Dendritic cell treated with granulocyte-macrophage colony-stimulating factor and Interleukin-4, amounts not matched to agents 40 ng/mL and 50 ng/mL, for 4 days (primary cell): Measurements from ENCODE around the gene PSORS1C2.

ENCODE experiments used
- H3K27ac Mint-ChIP-seq: one replicate; pipeline ENCODE4 v1.8.0; 2022; ENCODE audit warnings: mild to moderate bottlenecking, mixed read lengths
- H3K27me3 Mint-ChIP-seq: one replicate; pipeline ENCODE4 v1.8.0; 2022; ENCODE audit warnings: mild to moderate bottlenecking, mixed read lengths
- H3K36me3 Mint-ChIP-seq: one replicate; pipeline ENCODE4 v1.8.0; 2022; ENCODE audit warnings: low read depth, mixed read lengths
- H3K4me1 Mint-ChIP-seq: one replicate; pipeline ENCODE4 v1.8.0; 2022; ENCODE audit warnings: low read depth, mixed read lengths
- H3K4me3 Mint-ChIP-seq: one replicate; pipeline ENCODE4 v1.8.0; 2022; ENCODE audit warnings: mild to moderate bottlenecking, moderate library complexity, mixed read lengths
- H3K9me3 Mint-ChIP-seq: one replicate; pipeline ENCODE4 v1.8.0; 2022; ENCODE audit warnings: mixed read lengths
- intact Hi-C: fragments of 100-400 bp; cut with micrococcal nuclease; formaldehyde crosslinking; loops from one replicate; pipeline ENCODE4 v1.15.0; 2022

PSORS1C2 gene

DNA sequence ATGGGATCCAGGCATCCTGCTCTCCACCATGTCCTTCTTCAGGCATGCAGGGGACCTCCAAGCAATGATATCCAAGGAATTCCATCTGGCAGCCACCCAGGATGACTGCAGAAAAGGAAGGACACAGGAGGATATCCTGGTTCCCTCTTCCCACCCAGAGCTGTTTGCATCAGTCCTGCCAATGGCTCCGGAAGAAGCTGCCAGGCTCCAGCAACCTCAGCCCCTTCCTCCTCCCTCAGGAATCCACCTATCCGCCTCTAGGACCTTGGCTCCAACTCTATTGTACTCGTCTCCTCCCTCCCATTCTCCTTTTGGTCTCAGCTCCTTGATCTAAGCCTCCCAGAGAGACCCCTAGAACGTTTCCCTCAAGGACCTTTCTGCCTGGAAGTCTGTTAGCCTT, 733 bp upstream of the PSORS1C2 start:
- H3K36me3 Mint-ChIP-seq: peaks cover 19% of the 10 kb centered on the region
- intact Hi-C loops: no loop called here
- no peak overlapping the region for H3K4me3 Mint-ChIP-seq
- H3K27ac Mint-ChIP-seq: no peak overlapping the region
- H3K27me3 Mint-ChIP-seq: peaks cover 11% of the 10 kb centered on the region
- H3K4me1 Mint-ChIP-seq: peaks cover 8% of the 10 kb centered on the region
- H3K9me3 Mint-ChIP-seq: no peaks in the 10 kb centered on the region

DNA sequence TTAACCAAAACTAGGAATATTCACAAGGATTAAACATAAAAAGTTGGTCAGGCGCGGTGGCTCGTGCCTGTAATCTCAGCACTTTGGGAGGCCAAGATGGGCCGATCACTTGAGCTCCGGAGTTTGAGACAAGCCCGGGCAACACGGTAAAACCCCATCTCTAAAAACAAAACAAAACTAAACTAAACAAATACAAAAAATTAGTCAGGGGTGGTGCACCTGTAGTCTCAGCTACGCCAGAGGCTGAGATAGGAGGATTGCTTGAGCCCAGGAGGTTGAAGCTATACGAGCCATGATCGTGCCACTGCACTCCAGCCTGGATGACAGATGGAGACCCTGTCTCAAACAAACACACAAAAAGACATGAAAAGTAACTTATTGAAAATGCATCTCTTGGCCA, 3.2 kb downstream of the PSORS1C2 start:
- Mint-ChIP-seq H3K9me3 (no peaks in the 10 kb centered on the region), H3K36me3 (no peaks in the 10 kb centered on the region), H3K27me3 (peaks cover 11% of the 10 kb centered on the region), H3K27ac (no peak overlapping the region), H3K4me3 (no peak overlapping the region), H3K4me1 (peaks cover 8% of the 10 kb centered on the region)
- intact Hi-C loops: loop anchor here (2.0 kb wide), 1 partner anchor 231 kb away; no protein-coding TSS in a partner anchor

DNA sequence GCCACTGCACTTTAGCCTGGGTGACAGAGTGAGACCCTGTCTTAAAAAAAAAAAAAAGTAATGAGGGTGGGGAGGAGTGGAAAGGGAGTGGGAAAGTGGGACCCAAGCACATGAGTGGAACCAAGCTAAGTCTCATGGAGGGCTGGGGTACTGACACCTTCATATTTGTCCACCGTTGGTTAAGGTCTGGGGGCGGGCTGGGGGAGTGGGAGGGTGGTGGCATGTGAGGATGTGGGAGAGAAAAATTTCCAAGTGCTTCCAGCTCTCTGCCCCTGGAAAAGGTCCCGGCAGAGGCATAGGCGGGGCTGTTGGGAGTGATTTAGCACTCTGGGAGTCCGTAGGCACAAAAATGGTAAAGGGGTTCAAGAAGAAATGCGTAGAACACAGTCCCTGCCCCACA, 6.1 kb downstream of the PSORS1C2 start:
- peaks cover 6% of the 10 kb centered on the region for H3K4me1 Mint-ChIP-seq
- no peaks in the 10 kb centered on the region for H3K36me3 Mint-ChIP-seq
- H3K27me3 Mint-ChIP-seq: peaks cover 21% of the 10 kb centered on the region
- intact Hi-C loops: no loop called here
- no peak overlapping the region for H3K27ac Mint-ChIP-seq
- H3K9me3 Mint-ChIP-seq: no peaks in the 10 kb centered on the region
- H3K4me3 Mint-ChIP-seq: no peak overlapping the region

DNA sequence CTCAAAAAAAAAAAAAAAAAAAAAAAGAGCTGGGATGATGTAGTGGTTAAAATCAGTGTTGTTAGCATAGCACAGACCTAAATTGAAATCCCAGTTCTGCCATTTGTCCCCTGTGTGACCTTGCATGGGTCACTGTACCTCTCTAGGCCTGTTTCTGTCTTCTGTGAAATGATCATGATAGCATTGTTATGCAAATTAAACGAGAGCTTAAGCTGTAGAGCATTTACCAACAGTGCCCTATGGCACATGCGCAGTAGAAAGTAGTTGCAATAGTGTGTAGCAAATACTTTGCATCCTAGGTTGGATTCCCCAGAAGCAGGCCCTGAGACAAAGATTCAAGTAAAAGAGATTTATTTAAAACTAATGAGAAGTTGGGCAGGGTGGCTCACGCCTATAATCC, 7.3 kb downstream of the PSORS1C2 start:
- intact Hi-C loops: no loop called here
- Mint-ChIP-seq H3K9me3 (no peaks in the 10 kb centered on the region), H3K4me3 (no peak overlapping the region), H3K4me1 (no peaks in the 10 kb centered on the region), H3K27ac (no peak overlapping the region), H3K27me3 (peaks cover 22% of the 10 kb centered on the region), H3K36me3 (no peaks in the 10 kb centered on the region)

DNA sequence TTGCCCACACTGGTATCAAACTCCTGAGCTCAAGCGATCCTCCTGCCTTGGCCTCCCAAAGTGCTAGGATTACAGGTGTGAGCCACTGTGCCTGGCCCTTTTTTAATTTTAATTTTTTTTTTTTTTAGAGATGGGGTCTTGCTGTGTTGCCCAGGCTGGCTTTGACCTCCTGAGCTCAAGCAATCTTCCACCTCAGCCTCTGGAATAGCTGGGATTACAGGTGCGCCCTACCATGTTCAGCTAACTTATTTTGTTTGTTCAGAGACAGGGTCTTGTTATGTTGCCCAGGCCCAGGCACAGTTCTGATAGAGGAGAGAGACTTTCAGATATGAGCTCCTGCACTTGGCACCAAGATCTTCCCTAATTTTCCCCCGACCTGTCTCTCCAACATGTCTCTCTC, 8.1 kb downstream of the PSORS1C2 start:
- intact Hi-C loops: no loop called here
- Mint-ChIP-seq H3K27me3 (peaks cover 25% of the 10 kb centered on the region), H3K4me1 (peaks cover 3% of the 10 kb centered on the region), H3K9me3 (no peaks in the 10 kb centered on the region), H3K27ac (no peak overlapping the region), H3K36me3 (no peaks in the 10 kb centered on the region), H3K4me3 (no peak overlapping the region)

DNA sequence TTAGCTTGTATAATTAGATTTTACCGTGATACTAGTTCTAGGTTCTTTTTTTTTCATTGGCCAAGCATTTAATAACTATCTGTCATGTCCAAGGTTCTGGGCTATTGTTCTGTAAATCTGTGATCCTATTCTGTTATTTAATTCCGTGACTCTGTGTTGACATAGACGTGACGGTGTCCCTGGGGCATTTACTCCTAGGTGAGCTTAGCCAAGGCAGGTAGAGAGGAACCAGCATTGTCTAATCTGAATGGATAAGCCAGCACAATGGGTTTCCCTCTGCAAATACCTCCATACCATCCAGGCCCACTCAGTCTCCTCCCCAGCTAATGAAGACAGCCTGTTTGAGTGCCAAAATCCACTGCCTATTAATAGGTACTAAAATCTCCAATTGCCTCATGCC, 9.7 kb downstream of the PSORS1C2 start:
- H3K36me3 Mint-ChIP-seq: no peaks in the 10 kb centered on the region
- H3K9me3 Mint-ChIP-seq: no peaks in the 10 kb centered on the region
- no peak overlapping the region for H3K27ac Mint-ChIP-seq
- H3K27me3 Mint-ChIP-seq: peaks cover 26% of the 10 kb centered on the region
- intact Hi-C loops: no loop called here
- H3K4me3 Mint-ChIP-seq: no peak overlapping the region
- H3K4me1 Mint-ChIP-seq: peaks cover 14% of the 10 kb centered on the region

DNA sequence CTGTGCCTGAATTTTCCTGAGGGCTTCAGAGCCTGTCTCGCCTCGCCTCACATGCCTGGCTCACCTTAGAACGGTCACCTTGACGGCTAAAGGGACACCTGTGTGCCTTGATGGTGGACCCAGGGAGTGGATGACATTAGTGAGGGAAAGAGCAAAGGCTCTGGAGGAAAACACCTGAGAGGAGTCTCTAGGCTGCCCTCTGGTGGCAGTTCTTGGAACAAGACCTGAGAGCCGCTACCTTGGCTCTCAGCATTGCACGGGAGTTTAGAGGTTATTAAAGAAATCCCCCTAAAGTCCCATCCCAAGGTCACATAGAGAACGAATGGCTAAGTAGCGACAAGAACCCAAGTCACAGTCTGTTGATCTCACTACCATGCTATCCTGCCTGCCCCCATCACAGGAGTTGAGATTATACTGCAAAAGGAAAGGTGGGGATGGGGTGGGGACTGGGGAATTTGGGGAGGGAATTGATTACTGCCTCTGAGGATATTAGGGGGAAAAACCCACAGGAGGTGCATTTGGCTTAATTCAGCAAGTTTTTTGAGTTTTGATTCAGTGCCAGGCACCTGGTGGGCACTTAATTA, 10.7 kb downstream of the PSORS1C2 start:
- Mint-ChIP-seq H3K9me3 (no peaks in the 10 kb centered on the region), H3K4me3 (no peak overlapping the region), H3K27ac (no peak overlapping the region), H3K27me3 (peaks cover 33% of the 10 kb centered on the region), H3K4me1 (peaks cover 15% of the 10 kb centered on the region), H3K36me3 (no peaks in the 10 kb centered on the region)
- intact Hi-C loops: no loop called here

DNA sequence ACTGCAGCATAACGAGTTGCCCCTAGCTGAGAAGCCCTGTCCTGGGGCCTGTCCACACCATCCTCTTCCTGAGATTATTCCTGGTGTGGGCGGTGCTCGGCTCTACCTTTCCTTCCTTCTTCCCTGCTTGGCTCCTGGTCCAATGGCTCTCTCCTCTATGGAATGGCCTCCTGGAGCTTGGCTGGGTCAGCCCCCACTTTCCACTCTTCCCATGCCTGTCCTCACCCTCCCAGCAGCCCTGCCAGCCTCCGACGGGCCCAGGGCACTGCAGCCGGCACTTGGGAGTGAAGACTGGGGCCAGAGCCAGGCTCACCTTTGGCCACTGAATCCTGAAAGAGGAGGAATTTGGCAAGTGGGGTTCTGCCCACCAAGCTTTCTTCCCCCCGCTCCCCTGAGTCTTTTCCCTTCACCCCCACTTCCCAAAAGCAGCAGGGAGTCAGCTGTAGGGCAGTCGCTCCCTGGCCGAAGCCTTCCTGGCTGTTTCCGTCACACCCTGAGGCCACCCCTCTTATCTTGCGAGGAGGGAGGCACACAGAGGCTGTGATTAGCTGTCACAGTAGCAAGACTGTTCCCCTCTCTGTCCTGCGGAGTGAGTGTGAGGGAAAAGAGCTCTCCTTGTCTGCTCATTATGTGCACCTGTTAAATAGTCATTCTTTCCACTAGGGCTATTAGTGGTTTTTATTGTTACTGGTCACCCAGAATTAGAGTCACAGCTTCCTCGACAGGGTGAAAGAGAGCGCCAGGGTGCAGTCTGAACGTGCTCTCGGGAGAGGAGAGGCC, 12.3 kb downstream of the PSORS1C2 start:
- Mint-ChIP-seq H3K4me1 (peaks cover 23% of the 10 kb centered on the region), H3K4me3 (no peak overlapping the region), H3K36me3 (no peaks in the 10 kb centered on the region), H3K27ac (no peak overlapping the region), H3K27me3 (peaks cover 40% of the 10 kb centered on the region), H3K9me3 (no peaks in the 10 kb centered on the region)
- intact Hi-C loops: no loop called here

DNA sequence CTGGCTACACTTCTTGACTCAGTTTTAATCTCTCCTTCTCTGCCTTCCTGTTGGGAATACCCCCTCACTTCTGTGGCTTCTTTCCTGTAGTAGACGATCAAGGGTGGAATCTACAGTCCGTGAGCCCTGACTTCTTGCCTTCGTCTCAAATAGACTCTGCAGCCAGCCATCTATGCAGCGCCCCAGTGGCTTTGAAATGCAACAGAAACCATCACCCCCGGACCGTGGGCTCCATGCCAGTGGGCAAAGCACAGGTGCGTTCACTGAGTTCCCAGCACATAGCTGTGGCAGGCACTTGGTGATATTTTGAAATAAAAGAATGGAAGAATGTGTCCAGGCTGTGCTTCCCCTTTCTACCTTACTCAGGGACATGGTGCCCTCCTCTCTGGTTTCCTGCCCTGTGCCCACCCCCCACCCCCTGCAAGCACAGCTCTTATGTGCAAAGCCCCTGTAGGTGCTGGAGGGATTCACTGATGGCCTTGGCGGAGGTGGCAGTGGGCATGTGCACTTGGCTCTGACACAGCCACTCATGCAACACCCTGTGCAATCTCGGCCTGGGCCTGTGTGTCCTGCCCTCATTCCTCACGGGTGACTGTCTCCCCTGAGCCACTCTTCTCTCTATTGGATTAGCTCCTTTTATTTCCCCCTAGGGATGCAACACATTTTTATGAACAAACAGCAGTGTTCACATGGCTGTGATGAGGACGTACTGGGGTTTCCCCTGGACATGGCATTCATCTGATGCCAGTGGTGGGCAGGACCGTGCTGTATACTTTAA, 13.1 kb downstream of the PSORS1C2 start:
- peaks cover 43% of the 10 kb centered on the region for H3K27me3 Mint-ChIP-seq
- no peak overlapping the region for H3K27ac Mint-ChIP-seq
- H3K9me3 Mint-ChIP-seq: no peaks in the 10 kb centered on the region
- H3K36me3 Mint-ChIP-seq: no peaks in the 10 kb centered on the region
- peaks cover 23% of the 10 kb centered on the region for H3K4me1 Mint-ChIP-seq
- no peak overlapping the region for H3K4me3 Mint-ChIP-seq
- intact Hi-C loops: no loop called here

DNA sequence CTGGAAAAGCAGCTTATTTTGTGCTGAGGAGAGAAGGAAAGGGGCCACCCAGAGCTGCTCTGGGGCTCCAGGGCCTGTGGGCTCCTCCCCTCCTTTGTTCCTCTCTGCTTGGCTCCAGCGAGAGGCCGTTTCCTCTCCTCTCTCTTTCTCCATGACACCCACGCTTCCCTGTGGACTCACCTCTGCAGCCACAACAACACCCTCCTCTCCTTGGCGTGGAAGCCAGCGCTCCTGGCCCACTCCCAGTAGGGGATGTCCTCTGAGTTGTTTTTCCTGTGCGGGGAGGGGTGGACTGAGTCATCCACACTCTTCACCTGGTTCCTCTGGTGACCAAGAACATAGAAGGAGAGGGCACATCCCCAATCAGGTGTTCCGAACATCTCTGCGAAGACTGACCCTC, 13.7 kb downstream of the PSORS1C2 start:
- H3K36me3 Mint-ChIP-seq: no peaks in the 10 kb centered on the region
- intact Hi-C loops: no loop called here
- H3K27me3 Mint-ChIP-seq: peaks cover 45% of the 10 kb centered on the region
- no peak overlapping the region for H3K4me3 Mint-ChIP-seq
- H3K4me1 Mint-ChIP-seq: peaks cover 23% of the 10 kb centered on the region
- H3K27ac Mint-ChIP-seq: no peak overlapping the region
- H3K9me3 Mint-ChIP-seq: no peaks in the 10 kb centered on the region

DNA sequence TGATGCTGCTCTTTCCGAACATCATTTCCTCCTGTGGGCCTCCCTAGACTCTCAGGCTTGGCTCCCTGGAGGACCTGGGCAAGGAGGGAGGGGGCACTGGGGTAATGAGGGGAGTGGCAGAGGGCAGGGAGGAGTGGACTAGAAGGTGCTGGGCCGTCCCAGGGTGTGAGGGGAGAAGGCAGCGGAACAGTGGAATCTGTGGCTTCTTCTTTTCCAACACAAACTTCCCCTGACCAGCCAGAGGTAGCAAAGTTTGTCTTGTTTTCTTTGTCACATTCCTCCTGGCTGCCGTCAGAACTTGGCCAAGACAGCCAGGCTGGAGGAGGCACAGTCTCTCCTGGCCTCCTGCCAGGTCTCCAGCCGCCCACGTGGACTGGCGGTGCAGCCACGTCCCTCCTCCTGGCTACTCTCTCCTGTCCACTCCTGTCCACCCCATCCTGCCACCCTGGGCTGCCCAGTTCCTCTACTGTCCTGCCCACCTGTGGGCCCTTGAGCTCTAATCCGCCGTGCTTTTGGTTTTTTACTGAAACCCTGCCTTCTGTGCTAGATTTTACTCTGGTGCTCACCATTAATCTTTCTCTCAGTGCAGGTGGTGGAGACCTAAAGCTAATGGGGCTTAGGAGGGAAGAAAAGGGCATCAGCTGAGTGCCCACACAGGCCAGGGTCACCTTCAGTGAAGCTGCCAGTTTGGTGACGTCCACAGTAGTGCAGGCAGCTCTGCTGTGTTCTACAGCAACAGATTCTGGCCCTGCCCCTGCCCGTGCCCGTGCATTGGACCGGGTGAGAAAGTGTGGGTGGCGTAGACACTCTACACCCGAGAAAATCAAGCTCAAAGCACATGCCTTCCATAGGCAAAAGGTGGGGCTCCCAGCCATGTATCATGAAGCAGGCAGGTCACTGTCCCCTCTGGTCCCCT, 15.8 kb downstream of the PSORS1C2 start:
- H3K9me3 Mint-ChIP-seq: no peaks in the 10 kb centered on the region
- H3K4me3 Mint-ChIP-seq: no peak overlapping the region
- H3K27me3 Mint-ChIP-seq: peaks cover 41% of the 10 kb centered on the region
- no peak overlapping the region for H3K27ac Mint-ChIP-seq
- no peaks in the 10 kb centered on the region for H3K36me3 Mint-ChIP-seq
- intact Hi-C loops: no loop called here
- peaks cover 23% of the 10 kb centered on the region for H3K4me1 Mint-ChIP-seq

DNA sequence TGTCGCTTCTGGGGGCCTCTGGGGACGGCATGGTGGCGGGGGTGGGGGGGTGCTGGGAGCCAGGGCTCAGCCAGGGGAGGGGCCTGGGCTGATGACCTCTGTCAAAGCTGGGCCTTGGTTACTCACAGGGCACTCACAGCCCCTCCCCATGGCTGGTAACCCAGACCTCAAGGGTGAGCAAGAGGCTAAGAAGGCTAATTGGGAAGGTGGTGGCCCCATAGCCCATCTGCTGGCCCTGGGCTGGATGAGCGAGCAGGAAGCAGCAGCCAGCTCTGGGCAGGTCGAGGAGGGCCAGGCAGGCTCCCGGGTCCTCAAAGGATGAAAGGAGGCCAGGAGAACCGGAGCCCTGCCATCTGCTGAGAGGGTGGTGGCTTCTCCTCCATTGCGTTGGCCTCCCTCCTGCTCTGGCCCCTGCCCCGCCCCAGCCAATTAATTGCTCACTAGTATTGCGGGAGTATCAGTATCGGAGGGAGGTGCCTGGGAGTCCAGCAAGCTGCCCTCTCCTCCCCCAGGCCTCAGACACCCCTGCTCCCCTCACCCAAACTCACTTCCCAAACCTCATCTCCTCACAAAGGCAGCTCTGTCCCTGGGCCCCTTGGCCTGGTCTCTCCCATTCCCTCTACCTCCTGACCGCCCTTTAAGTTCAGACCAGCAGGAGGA, 17.6 kb downstream of the PSORS1C2 start:
- Mint-ChIP-seq H3K36me3 (no peaks in the 10 kb centered on the region), H3K27me3 (peaks cover 41% of the 10 kb centered on the region), H3K9me3 (no peaks in the 10 kb centered on the region), H3K27ac (no peak overlapping the region), H3K4me3 (no peak overlapping the region), H3K4me1 (peaks cover 34% of the 10 kb centered on the region)
- intact Hi-C loops: no loop called here

DNA sequence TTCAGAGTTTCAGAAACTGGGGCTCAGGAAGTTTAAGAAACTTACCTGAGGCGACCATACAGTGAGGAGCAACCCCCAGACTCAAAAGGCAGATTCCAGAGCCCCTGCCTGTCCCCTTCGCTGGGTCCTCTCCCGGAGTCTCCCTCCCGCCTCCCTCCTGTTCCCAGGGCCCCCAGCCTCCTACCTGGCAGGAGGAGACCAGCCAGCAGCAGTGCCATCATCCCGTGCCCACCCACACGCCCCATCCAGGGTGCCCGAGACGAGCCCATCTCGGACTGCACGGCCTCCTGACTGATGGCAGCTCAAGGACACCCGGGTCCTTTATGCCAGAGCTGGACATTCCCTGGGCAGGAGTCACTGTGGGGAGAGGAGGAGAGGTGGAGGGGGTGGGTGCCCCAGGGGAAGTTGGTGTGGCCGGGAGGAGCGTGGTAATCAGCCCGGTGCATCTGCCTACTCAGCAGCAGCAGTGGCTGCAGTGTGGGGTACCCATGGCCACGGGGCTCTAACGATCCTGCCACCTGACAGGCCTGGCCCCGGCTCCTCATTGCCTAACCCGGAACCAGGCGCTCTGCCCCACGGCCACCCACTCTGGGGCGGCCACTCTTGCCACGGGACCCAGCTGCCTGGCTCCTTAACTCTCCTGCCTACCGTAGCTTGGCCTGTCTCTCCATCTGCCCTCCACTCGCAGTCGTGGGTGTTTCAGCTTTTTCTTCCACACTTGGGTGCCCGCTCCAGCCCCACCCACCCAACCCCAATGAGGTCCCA, 18.5 kb downstream of the PSORS1C2 start, which contains the start of gene CDSN:
CDSN (minus strand) TSS at position 296 of the 765 bp plus-strand sequence; CDS start at position 269, 27 bp downstream.
- peaks cover 36% of the 10 kb centered on the region for H3K4me1 Mint-ChIP-seq
- intact Hi-C loops: no loop called here
- no peak within 1 kb of the TSS for H3K4me3 Mint-ChIP-seq
- no peak within 1 kb of the TSS for H3K27ac Mint-ChIP-seq
- no peaks in the 10 kb centered on the region for H3K9me3 Mint-ChIP-seq
- no peaks in the 10 kb centered on the region for H3K36me3 Mint-ChIP-seq
- H3K27me3 Mint-ChIP-seq: peaks cover 43% of the 10 kb centered on the region
